H1 (cell line): ENCODE data around the gene THOP1. TPM values are rescaled to one million over a fixed set of nuclear protein-coding genes. Genes with fewer than 3 reads are reported as not detected.

ENCODE experiments used
- CTCF ChIA-PET: fragments of 300-600 bp; sonication (Branson Sonifier 250); formaldehyde crosslinking; loops from one replicate; lab custom pipeline; 2021; ENCODE audit not compliant: partially characterized antibody; lab: Charles Lee
- POLR2A ChIA-PET: fragments of 300-600 bp; sonication (Branson Sonifier 250); formaldehyde crosslinking; loops from one replicate; lab custom pipeline; 2021; ENCODE audit warnings: inconsistent platforms; ENCODE audit not compliant: partially characterized antibody; lab: Charles Lee
- DNase-seq, 2 experiments: peaks; one replicate each; pipeline versions ENCODE4 v3.0.0 to v3.0.0-alpha.2; 2010 to 2022; ENCODE audit warnings: low spot score in 2 of 2, low read depth in 1 of 2, mixed read lengths in 1 of 2
- FAIRE-seq: peaks from 2 replicates; lab custom pipeline; 2011; peaks lifted over from hg19 to GRCh38; lab: Jason Lieb, UNC
- H2AFZ ChIP-seq: 2 replicates; pipeline ENCODE4 v1.8.1; 2012; ENCODE audit warnings: low read length, inconsistent platforms
- H2AK5ac ChIP-seq: 2 replicates; pipeline ENCODE4 v1.6.1; 2013; ENCODE audit warnings: low read depth, low read length
- H2BK120ac ChIP-seq: replicated peaks from 2 replicates; pipeline ENCODE3; 2013; ENCODE audit warnings: low read depth, low read length, inconsistent platforms
- H2BK12ac ChIP-seq: 2 replicates; pipeline ENCODE4 v1.6.1; 2013; ENCODE audit warnings: low read depth, low read length
- H2BK15ac ChIP-seq: 2 replicates; pipeline ENCODE4 v1.6.1; 2013; ENCODE audit warnings: low read length
- H2BK20ac ChIP-seq: 2 replicates; pipeline ENCODE4 v1.6.1; 2013; ENCODE audit warnings: low read length
- H2BK5ac ChIP-seq: 2 replicates; pipeline ENCODE4 v1.6.1; 2013; ENCODE audit warnings: low read depth, low read length
- H3K14ac ChIP-seq: 2 replicates; pipeline ENCODE4 v1.6.1; 2013; ENCODE audit warnings: inconsistent platforms; ENCODE audit not compliant: insufficient read length
- H3K18ac ChIP-seq: 2 replicates; pipeline ENCODE4 v1.6.1; 2013; ENCODE audit warnings: low read length; ENCODE audit errors: extremely low read depth
- H3K23ac ChIP-seq: 2 replicates; pipeline ENCODE4 v1.6.1; 2013; ENCODE audit warnings: inconsistent platforms; ENCODE audit not compliant: insufficient read length
- H3K23me2 ChIP-seq: 2 replicates; pipeline ENCODE4 v1.6.1; 2013; ENCODE audit warnings: low read depth, low read length
- H3K27ac ChIP-seq: 2 replicates; pipeline ENCODE4 v1.6.1; 2011; ENCODE audit warnings: low read depth, low read length, inconsistent platforms
- H3K27me3 ChIP-seq, 4 experiments: replicated peaks in 1 of 4; 1 replicate in 1 of 4; 2 replicates in 3 of 4; pipeline versions ENCODE4 v1.6.1 to v1.8.1; 2011 to 2013; ENCODE audit warnings: low read length in 3 of 4, mild to moderate bottlenecking in 3 of 4, inconsistent platforms in 2 of 4, mixed read lengths in 2 of 4, moderate library complexity in 1 of 4; ENCODE audit not compliant: control insufficient read depth in 3 of 4, insufficient read depth in 3 of 4; ENCODE audit errors: extremely low read depth in 1 of 4
- H3K36me3 ChIP-seq, 4 experiments: 2 replicates each; pipeline versions ENCODE4 v1.6.1 to v1.8.1; 2011 to 2013; ENCODE audit warnings: mild to moderate bottlenecking in 4 of 4, low read length in 3 of 4, moderate library complexity in 2 of 4, control low read depth in 1 of 4, inconsistent platforms in 1 of 4; ENCODE audit not compliant: insufficient read depth in 4 of 4, control insufficient read depth in 2 of 4
- H3K4ac ChIP-seq: replicated peaks from 2 replicates; pipeline ENCODE3; 2013; ENCODE audit warnings: low read length, low read depth, mixed read lengths, inconsistent platforms; ENCODE audit not compliant: insufficient read length
- H3K4me1 ChIP-seq, 4 experiments: replicated peaks in 1 of 4; 1 replicate in 1 of 4; 2 replicates in 3 of 4; pipeline versions ENCODE4 v1.6.1 to v1.8.1; 2011 to 2013; ENCODE audit warnings: low read length in 3 of 4, inconsistent platforms in 2 of 4, mixed read lengths in 1 of 4; ENCODE audit not compliant: insufficient read depth in 4 of 4, control insufficient read depth in 3 of 4
- H3K4me2 ChIP-seq, 2 experiments: 2 replicates each; pipeline versions ENCODE4 v1.6.1 to v1.8.1; 2011 to 2013; ENCODE audit warnings: low read depth in 2 of 2, low read length in 2 of 2, control low read depth in 1 of 2, inconsistent platforms in 1 of 2, mild to moderate bottlenecking in 1 of 2; ENCODE audit not compliant: insufficient read depth in 1 of 2
- H3K4me3 ChIP-seq, 4 experiments: fragments of 200-600, 300-600 bp in 1 of 4; sonication (generic), shearing (Covaris generic), sonication (Bioruptor Twin) in 1 of 4; 2 replicates each; pipeline versions ENCODE4 v1.5.1 to v1.8.1; 2011 to 2016; ENCODE audit warnings: low read length in 4 of 4, low read depth in 3 of 4, control low read depth in 2 of 4, inconsistent platforms in 2 of 4, mild to moderate bottlenecking in 2 of 4, mixed read lengths in 1 of 4, moderate library complexity in 1 of 4; ENCODE audit not compliant: insufficient read depth in 2 of 4; ENCODE audit errors: extremely low read depth in 1 of 4
- H3K56ac ChIP-seq: replicated peaks from 2 replicates; pipeline ENCODE3; 2013; ENCODE audit warnings: low read depth, mild to moderate bottlenecking, mixed read lengths, low read length, inconsistent platforms; ENCODE audit not compliant: insufficient read length
- H3K79me1 ChIP-seq: 2 replicates; pipeline ENCODE4 v1.6.1; 2013; ENCODE audit warnings: low read depth, low read length, control low read depth
- H3K79me2 ChIP-seq, 2 experiments: 2 replicates each; pipeline versions ENCODE4 v1.6.1 to v1.8.1; 2012 to 2013; ENCODE audit warnings: low read length in 2 of 2, mild to moderate bottlenecking in 2 of 2, inconsistent platforms in 1 of 2; ENCODE audit not compliant: insufficient read depth in 2 of 2, control insufficient read depth in 1 of 2
- H3K9ac ChIP-seq, 4 experiments: replicated peaks in 1 of 4; 1 replicate in 1 of 4; 2 replicates in 3 of 4; pipeline versions ENCODE4 v1.6.1 to v1.8.1; 2011 to 2013; ENCODE audit warnings: low read depth in 3 of 4, low read length in 3 of 4, control low read depth in 2 of 4, mild to moderate bottlenecking in 2 of 4, moderate library complexity in 2 of 4, inconsistent platforms in 1 of 4; ENCODE audit errors: extremely low read depth in 1 of 4
- H3K9me3 ChIP-seq, 2 experiments: 2 replicates each; pipeline versions ENCODE4 v1.6.1 to v1.8.1; 2012 to 2013; ENCODE audit warnings: mild to moderate bottlenecking in 2 of 2, moderate library complexity in 2 of 2, control low read depth in 1 of 2, inconsistent platforms in 1 of 2, low read depth in 1 of 2, low read length in 1 of 2, mixed read lengths in 1 of 2; ENCODE audit not compliant: insufficient read depth in 2 of 2
- H4K20me1 ChIP-seq, 2 experiments: replicated peaks in 1 of 2; 2 replicates each; pipeline versions ENCODE3 to v1.8.1; 2011 to 2013; ENCODE audit warnings: inconsistent platforms in 2 of 2, low read length in 2 of 2, mild to moderate bottlenecking in 1 of 2; ENCODE audit not compliant: insufficient read depth in 2 of 2, control insufficient read depth in 1 of 2
- H4K5ac ChIP-seq: 2 replicates; pipeline ENCODE4 v1.6.1; 2013; ENCODE audit warnings: low read length, low read depth, mixed read lengths, inconsistent platforms; ENCODE audit not compliant: insufficient read length
- H4K8ac ChIP-seq: 2 replicates; pipeline ENCODE4 v1.8.0; 2013; ENCODE audit warnings: mild to moderate bottlenecking, moderate library complexity, low read length, inconsistent platforms; ENCODE audit not compliant: insufficient read depth; ENCODE audit errors: extremely low read depth
- H4K91ac ChIP-seq: replicated peaks from 2 replicates; pipeline ENCODE3; 2013; ENCODE audit warnings: low read length, mixed read lengths, inconsistent platforms; ENCODE audit not compliant: insufficient read length
- BACH1 ChIP-seq: IDR thresholded peaks from 2 replicates; pipeline ENCODE4 v1.6.1; 2012; ENCODE audit warnings: low read length, improper control_type of control experiment
- CHD1 ChIP-seq: IDR thresholded peaks from 2 replicates; pipeline ENCODE4 v1.6.1; 2012; ENCODE audit warnings: low read depth, low read length, improper control_type of control experiment
- CREB1 ChIP-seq: IDR thresholded peaks from 2 replicates; pipeline ENCODE4 v1.6.1; 2012; ENCODE audit warnings: inconsistent platforms
- CTBP2 ChIP-seq: IDR thresholded peaks from 2 replicates; pipeline ENCODE4 v1.7.0; 2011; ENCODE audit warnings: borderline replicate concordance, mild to moderate bottlenecking, moderate library complexity, mixed read lengths, low read length; ENCODE audit not compliant: insufficient read depth, insufficient read length
- EGR1 ChIP-seq: IDR thresholded peaks from 2 replicates; pipeline ENCODE4 v1.6.1; 2011; ENCODE audit warnings: low read depth, low read length, borderline replicate concordance
- EZH2 ChIP-seq: fragments of 200-600 bp; sonication (generic); IDR thresholded peaks from 2 replicates; pipeline ENCODE4 v1.7.1; 2012; ENCODE audit warnings: low read depth, mild to moderate bottlenecking, moderate library complexity, low read length, inconsistent platforms; ENCODE audit not compliant: severe bottlenecking
- HDAC2 ChIP-seq, 2 experiments: fragments of 300-600 bp in 1 of 2; sonication (generic) in 1 of 2; IDR thresholded peaks; 2 replicates each; pipeline ENCODE4 v1.6.1; 2011 to 2012; ENCODE audit warnings: low read depth in 2 of 2, low read length in 2 of 2, mild to moderate bottlenecking in 2 of 2, moderate library complexity in 2 of 2, borderline replicate concordance in 1 of 2, inconsistent platforms in 1 of 2
- KDM4A ChIP-seq: IDR thresholded peaks from one replicate; pipeline ENCODE4 v1.7.1; 2012; ENCODE audit warnings: low read depth, mild to moderate bottlenecking, moderate library complexity, low read length, inconsistent platforms; ENCODE audit not compliant: severe bottlenecking
- KDM5A ChIP-seq: fragments of 200-600 bp; IDR thresholded peaks from 2 replicates; pipeline ENCODE4 v1.7.1; 2012; ENCODE audit warnings: mild to moderate bottlenecking, low read length, inconsistent platforms, mixed read lengths
- POU5F1 ChIP-seq: IDR thresholded peaks from 2 replicates; pipeline ENCODE4 v1.6.1; 2011; ENCODE audit warnings: low read depth, mild to moderate bottlenecking, low read length, moderate library complexity
- RFX5 ChIP-seq: IDR thresholded peaks from 2 replicates; pipeline ENCODE4 v1.6.1; 2011; ENCODE audit warnings: low read depth, low read length, improper control_type of control experiment, borderline replicate concordance
- SP4 ChIP-seq: IDR thresholded peaks from 2 replicates; pipeline ENCODE4 v1.6.1; 2012; ENCODE audit warnings: low read length, inconsistent platforms
- TAF7 ChIP-seq: optimal IDR thresholded peaks from 2 replicates; pipeline ENCODE3; 2011; ENCODE audit warnings: low read depth, mild to moderate bottlenecking, inconsistent platforms, low read length, moderate library complexity, borderline replicate concordance
- WGBS, 2 experiments: shearing (Covaris generic) in 1 of 2; methylation state at CpG; one replicate each; pipeline versions ENCODE4 v1.1.6 to v1.1.7; 2013 to 2015; ENCODE audit warnings: low lambda C conversion rate in 2 of 2, mixed read lengths in 2 of 2, inconsistent platforms in 1 of 2, low coverage in 1 of 2, missing lambda C conversion rate in 1 of 2; ENCODE audit not compliant: insufficient replicate concordance in 2 of 2, insufficient coverage in 1 of 2, insufficient read length in 1 of 2; ENCODE audit errors: extremely low coverage in 1 of 2, missing lambda C conversion rate in 1 of 2; 5-methylcytosine and 5-hydroxymethylcytosine counted together
- polyA plus RNA-seq, 7 experiments: library from polyadenylated mRNA; depleted of rRNA in 3 of 7; stranded (reverse) in 5 of 7; unstranded in 2 of 7; fragments of >200 nt in 5 of 7; fragments of 200-250 nt in 2 of 7; gene quantifications; 1 replicate in 5 of 7; 2 replicates in 1 of 7; 4 replicates in 1 of 7; pipeline versions ENCODE4 v1.2.1 to v1.2.3, GENCODE V29; 2011 to 2013; ENCODE audit warnings: missing spikeins in 2 of 7, mixed read lengths in 2 of 7
- total RNA-seq: library from RNA; stranded (reverse); fragmentation: NEBNext Ultra II Directional; extraction: Animal tissue kit (Norgen Biotek cat#: 25700); gene quantifications from 2 replicates; pipeline ENCODE4 v1.2.1, GENCODE V29; 2021
- TF ChIP-seq, protein P1 (sequence below): IDR thresholded peaks from 2 replicates; pipeline ENCODE4 v1.6.1; 2012; ENCODE audit warnings: inconsistent platforms

THOP1 gene
- total and polyA plus RNA-seq, 2 of the 8 experiments (the other 6 are each of a cell fraction or from before 2014, with no cell fraction given): 136 to 159 TPM

GRCh38 chr19:2791440-2791839 is 6.1 kb downstream of the THOP1 start:
- H3K79me2 ChIP-seq: peaks cover 4 to 35% of the 10 kb centered on the region in 2 experiments; a peak in 3 of 4 replicates
- no peaks in the 10 kb centered on the region; a peak in 2 of 7 replicates for H3K4me1 ChIP-seq
- H3K23ac ChIP-seq: no peak overlapping the region
- no peaks in the 10 kb centered on the region for H3K9me3 ChIP-seq
- H3K4ac ChIP-seq: no peak overlapping the region
- peaks cover 10% of the 10 kb centered on the region for H3K79me1 ChIP-seq
- H4K5ac ChIP-seq: no peak overlapping the region
- no peak overlapping the region for H2BK120ac ChIP-seq
- H2BK20ac ChIP-seq: no peak overlapping the region
- H3K23me2 ChIP-seq: no peaks in the 10 kb centered on the region
- H4K8ac ChIP-seq: 0 out of 2 replicates have a peak overlapping the region, but pooled peaks have one; percentile 23
- no peak overlapping the region for H2AK5ac ChIP-seq
- H3K4me3 ChIP-seq: no peak overlapping the region
- FAIRE-seq: no peak
- H3K4me2 ChIP-seq: no peak overlapping the region
- no peak overlapping the region for H3K14ac ChIP-seq
- H3K36me3 ChIP-seq: peaks cover 19 to 57% (median 38%) of the 10 kb centered on the region in 4 experiments
- no peak overlapping the region for H2BK12ac ChIP-seq
- ChIA-PET CTCF (no interaction called here), POLR2A (interaction anchor here (1.3 kb wide), 1 partner anchor 29 kb away, joined by 3 read pairs; the partner anchor contains the start of gene ZNF554)
- H3K27me3 ChIP-seq: no peaks in the 10 kb centered on the region
- no peak overlapping the region for H3K27ac ChIP-seq
- H2BK15ac ChIP-seq: no peak overlapping the region
- H4K20me1 ChIP-seq: peaks cover 2 to 27% of the 10 kb centered on the region in 2 experiments
- H2AFZ ChIP-seq: no peak overlapping the region
- no peak overlapping the region for H3K56ac ChIP-seq
- DNase-seq: no peak
- no peak overlapping the region for H4K91ac ChIP-seq
- no peak overlapping the region for H2BK5ac ChIP-seq
- no peak overlapping the region for H3K9ac ChIP-seq
- H3K18ac ChIP-seq: no peak overlapping the region
- WGBS, 2 experiments: 93% methylated on average over 7 of the region's 16 CpGs; no CpG with 5 or more reads in 1 of the 2 experiments
- TF ChIP-seq CREB1 (no peak), EGR1 (no peak), KDM5A (no peak), TAF7 (no peak), EZH2 (no peak), CTBP2 (no peak), BACH1 (no peak), KDM4A (no peak), SP4 (no peak), CHD1 (no peak), POU5F1 (no peak), HDAC2 (IDR thresholded peaks at IDR 0.05; ENCODE audit: borderline replicate concordance in 1 of 2, low read depth in 2 of 2, low read length in 2 of 2) (no peak), RFX5 (no peak)
- TF ChIP-seq, protein P1, sequence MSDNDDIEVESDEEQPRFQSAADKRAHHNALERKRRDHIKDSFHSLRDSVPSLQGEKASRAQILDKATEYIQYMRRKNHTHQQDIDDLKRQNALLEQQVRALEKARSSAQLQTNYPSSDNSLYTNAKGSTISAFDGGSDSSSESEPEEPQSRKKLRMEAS: no peak
